Mammary epithelial cell (primary cell): Measurements from ENCODE around the gene CLEC2L.

Experiments used
- CTCF ChIP-seq, 2 donors: IDR thresholded peaks in 1 of 2; conservative IDR thresholded peaks in 1 of 2; 2 replicates each; pipeline ENCODE4 v1.5.1; 2011 to 2012; ENCODE audit warnings: inconsistent platforms in 2 of 2, low read length in 2 of 2, mild to moderate bottlenecking in 2 of 2, control low read depth in 1 of 2, low read depth in 1 of 2; ENCODE audit not compliant: insufficient read depth in 1 of 2; ENCODE audit errors: extremely low read depth in 1 of 2
- EZH2 ChIP-seq: IDR thresholded peaks from 2 replicates; pipeline ENCODE4 v1.6.1; 2012; ENCODE audit warnings: low read length, inconsistent platforms, borderline replicate concordance

GRCh38 chr7:139543801-139544603, 20.5 kb downstream of the CLEC2L start:
- TF ChIP-seq CTCF (conservative IDR thresholded peaks at IDR 0.05 in 1 of 2, IDR thresholded peaks at IDR 0.05 in 1 of 2; ENCODE audit: extremely low read depth in 1 of 2, insufficient read depth in 1 of 2, low read depth in 1 of 2, low read length in 2 of 2) (no peak), EZH2 (no peak)
